HG02943 (cell line): Measurements from ENCODE around the gene CAV3.

Source experiments
- ATAC-seq: cut with Tn5 transposase; IDR thresholded peaks from one replicate; pipeline ENCODE4 v1.9.1; 2021; ENCODE audit warnings: mild to moderate bottlenecking, low read depth, moderate library complexity; ENCODE audit not compliant: unreplicated experiment

Gene CAV3

DNA sequence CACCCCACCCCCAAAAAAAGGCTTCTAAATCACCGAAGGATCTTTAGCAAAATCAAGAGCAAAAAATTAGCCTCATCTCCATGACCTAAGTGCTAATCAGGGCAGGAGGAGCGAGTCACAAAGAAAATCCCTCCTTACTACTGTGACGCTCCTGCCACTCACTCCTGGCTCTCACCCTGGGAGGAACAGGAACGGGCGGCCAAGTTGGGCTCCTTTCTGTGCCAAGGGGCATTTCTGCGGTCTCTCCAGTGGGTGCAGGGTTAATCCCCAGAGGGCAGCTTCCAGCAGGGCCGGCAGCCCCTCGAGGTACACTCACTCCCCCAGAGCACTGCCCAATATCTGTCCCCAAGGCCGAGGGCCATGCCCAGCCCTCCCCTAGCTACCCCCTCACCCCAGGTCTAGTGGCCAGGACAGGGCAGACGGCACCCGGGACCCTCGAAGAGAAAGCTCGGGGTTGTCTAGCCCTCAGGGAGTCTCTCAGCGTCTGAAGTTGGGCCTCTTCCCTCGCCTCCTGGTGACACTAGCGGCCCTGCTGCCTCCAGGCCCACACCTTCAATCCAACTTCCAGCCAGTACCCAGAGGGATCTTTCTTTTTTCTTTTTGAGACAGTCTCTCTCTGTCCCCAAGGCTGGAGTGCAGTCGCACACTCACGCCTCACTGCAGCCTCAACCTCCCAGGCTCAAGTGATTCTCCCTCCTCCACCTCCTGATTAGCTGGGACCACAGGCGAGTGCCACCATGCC lies 706 bp downstream of the CAV3 start:
- no peak for ATAC-seq

DNA sequence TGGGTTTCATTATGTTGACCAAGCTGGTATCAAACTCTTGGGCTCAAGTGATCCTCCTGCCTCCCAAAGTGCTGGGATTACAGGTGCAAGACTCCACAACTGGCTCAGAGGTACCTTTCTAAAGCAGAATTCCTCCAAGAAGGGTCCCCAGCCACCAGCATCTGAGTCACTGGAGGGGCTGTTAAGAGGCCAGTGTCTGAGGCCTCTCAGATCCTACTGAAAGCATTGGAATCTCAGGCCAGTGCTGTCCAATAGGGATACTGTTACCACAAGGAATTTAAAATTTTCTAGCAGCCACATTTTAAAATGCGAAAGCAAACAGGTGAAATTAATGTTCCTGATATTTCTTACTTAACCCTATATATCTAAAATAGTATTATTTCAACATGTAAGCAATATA lies 1.3 kb downstream of the CAV3 start:
- no peak for ATAC-seq

- ATAC-seq: no peak
These were observed 2.8 kb downstream of the CAV3 start for GRCh38 chr3:8736436-8736835.

DNA sequence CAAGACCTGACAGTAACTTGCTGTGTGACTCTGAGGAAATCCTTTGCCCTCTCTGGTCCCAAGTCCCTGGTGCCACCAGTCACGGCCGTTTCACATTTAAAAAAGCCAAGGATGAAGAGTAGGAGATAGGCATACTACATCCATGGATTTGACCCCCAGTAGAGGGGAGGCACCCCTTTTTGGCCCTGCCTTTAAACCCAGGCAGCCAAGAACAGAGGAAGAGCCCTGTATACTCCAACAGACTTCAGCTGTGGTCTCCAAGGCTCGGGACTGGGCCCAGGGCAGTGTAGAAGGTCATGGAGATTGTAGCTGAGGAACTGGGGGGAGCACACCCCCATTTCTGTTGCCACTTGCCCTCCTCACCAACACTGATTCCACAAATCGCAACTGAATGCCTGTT lies 3.7 kb downstream of the CAV3 start:
- no peak for ATAC-seq

- no peak for ATAC-seq
These were observed 4.2 kb downstream of the CAV3 start for GRCh38 chr3:8737823-8738222.

DNA sequence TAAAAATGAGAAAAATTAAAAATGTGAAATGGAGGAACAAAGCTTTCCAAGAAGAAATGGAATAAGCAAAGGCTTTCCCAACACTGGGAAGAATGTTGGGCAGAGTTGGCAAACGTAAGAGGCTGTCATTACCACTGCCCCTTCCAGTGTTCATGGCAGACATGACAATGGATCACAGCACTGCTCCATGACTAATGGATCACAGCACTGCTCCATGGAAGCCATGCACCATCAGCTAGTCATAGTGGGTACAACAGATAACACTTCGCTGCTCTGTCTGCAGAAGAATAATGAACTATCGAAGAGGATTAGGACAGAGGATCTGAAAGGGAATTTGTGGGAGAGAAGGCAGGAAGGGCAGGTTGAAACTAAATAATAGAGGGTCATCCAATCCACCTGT lies 5.0 kb downstream of the CAV3 start:
- no peak for ATAC-seq

- no peak for ATAC-seq
These were observed 6.3 kb downstream of the CAV3 start for GRCh38 chr3:8739757-8740504.

- no peak for ATAC-seq
These were observed 8.1 kb downstream of the CAV3 start for GRCh38 chr3:8741581-8742261.

DNA sequence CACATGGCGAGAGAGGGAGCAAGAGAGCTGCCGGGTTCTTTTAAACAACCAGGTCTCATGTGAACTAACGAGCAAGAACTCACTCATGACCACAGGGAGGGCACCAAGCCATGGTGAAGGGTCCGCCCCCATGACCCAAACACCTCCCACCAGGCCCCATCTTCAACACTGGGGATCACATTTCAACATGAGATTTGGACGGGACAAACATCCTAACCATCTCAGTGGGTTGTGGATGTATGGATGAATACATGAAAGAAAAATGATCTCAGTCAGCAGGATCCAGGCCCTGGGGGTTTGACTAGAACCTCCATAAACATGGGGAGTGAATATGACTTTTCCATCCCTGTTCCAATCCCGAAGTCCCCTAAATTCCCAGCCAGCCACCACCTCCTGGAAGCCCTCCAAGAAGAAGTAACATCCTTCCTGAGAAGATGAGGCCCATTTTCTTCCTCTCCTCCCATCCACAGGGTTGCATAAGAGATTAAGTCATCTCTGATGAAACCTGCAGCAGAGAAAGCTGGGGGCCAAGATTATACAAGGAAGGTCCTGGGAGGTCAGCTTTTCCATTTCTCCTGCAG lies 9.5 kb downstream of the CAV3 start:
- no peak for ATAC-seq

- no peak for ATAC-seq
These were observed 10.3 kb downstream of the CAV3 start for GRCh38 chr3:8743911-8744310.

DNA sequence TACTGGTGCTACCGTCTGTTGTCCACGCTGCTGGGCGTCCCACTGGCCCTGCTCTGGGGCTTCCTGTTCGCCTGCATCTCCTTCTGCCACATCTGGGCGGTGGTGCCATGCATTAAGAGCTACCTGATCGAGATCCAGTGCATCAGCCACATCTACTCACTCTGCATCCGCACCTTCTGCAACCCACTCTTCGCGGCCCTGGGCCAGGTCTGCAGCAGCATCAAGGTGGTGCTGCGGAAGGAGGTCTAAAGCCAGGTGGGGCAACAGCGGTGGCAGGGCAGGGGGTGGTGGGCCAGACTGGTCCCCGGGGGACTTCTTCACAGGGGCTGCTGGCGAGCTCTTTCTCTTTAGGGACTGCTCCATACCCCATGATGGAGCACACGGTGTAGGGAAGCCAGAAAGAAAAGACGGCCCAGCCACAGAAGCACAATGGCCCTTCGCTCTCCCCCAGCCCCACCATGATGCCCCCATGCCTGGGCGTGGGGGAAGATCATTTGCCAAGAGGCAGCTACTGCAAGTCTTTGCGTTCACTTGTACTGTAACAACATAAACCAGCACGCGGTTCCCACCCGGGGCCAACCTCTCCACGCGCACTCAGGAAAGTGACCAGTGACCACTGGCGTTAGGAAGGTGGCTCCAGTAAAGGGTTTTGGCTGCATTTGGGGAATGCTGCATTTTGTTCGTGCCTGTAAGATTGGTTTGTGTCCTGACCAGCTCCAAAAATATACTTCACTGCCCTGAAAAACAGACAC lies 12.2 kb downstream of the CAV3 start:
- ATAC-seq: no peak

DNA sequence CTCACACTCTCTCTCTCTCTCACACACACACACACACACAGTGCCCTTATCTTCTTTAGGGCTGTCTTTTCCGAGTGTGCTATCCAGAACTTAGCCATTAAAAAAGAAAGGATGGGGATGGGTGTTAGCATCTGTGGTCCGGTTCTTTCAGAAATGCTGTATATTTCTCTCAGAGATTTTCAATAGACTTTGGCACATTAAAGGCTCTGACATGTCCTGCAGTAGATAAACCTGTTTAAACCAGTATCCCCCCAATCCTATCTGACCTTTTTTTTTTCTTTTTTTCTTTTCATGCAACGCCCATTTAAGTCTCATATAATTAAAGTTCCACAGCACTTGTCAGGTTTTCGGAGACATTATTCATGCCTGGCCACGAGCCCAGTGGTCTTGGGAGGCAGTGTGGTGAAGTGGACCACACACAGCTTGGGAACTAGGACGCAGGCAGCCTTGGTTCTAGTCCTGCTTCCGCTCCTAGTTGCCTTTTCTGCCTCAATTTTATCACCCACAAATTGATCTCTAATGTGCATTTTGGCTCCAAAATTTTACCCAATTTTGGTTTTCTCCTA lies 13.3 kb downstream of the CAV3 start:
- ATAC-seq: no peak

DNA sequence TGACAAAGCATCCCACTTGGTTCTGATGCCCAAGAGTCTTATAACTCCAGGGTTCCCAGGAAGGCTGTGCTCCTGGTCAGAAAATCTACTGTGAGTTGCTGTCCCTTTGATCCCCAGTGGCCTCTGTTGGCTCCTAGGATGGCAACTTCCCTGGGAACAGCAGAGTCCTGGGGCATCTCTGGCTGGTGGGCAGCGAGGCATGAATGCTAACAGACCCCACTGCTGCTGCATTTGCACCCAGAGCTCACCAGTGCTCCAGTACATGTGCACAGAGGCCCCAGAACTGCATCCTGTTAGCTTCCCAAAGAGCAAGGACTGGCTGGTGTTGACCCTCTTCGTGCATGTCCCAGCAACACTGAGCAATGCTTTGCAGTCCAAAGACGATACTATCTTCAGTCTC lies 15.7 kb downstream of the CAV3 start:
- no peak for ATAC-seq

DNA sequence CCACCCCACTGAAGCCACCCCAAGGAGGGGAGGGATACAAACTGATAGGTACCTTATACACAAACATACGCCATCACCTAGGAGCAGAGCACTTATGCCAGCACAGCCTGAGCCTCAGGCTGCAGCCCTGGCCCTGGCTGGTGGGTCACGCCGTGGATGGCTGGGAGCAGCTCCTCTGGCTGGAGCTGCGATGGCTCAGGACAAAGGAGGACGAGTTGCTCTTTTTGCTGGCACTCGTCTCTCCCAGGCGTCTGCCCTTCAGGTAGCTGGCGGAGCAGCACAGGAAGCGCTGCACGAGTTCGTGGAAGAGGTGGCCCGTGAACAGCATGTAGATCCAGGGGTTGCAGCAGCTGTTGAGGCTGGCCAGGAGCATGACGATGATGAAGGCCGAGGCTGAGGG lies 19.2 kb downstream of the CAV3 start:
- no peak for ATAC-seq

GRCh38 chr3:8755097-8755496 lies 21.5 kb downstream of the CAV3 start:
- no peak for ATAC-seq

GRCh38 chr3:8755564-8756237 lies 22.1 kb downstream of the CAV3 start:
- ATAC-seq: no peak

GRCh38 chr3:8756671-8757070 lies 23.1 kb downstream of the CAV3 start:
- no peak for ATAC-seq

DNA sequence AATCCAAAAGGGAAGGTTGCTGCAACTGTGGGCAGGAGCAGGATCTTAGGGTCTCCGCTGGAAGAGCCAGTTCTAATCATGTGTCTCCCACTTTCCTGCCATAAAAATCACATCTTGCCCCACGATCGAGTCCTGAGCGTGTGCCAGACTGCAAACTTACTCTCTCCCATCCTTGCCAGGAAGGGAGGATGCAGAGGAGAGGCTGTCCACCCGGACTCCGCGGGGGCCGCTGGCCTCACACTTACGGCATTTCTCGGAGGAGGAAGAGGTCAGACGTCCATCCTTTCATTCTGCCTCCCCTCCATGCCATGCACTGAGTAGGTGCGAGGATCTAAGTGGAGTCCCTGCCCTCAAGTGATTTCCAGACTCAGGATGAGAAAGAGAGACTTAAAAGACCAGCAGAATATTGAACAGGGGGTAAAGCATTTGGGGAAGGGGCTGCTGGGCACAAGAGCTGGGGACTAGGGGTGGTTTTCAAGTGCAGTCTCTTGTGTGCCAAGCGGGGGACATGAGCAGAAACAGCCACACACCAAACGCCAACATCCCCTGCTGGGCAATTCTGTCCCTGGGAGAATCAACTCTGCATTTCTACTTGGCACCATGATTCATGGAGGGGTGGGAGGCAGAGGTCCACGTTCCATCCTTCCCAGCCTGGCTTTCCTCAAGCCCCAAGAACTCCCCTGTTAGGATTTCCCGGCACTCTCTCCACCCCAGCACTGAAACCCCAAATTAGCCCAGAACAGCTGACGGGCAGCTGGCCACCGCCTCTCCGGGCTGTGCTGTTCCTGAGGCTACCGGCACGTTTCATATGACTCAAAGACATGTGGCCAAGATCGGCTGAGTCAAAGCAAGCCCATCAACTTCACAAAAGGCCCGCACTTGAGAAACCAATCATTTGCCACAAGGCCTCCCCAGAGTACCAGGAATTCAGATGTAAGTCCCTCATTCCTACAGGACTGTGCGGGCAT lies 24.2 kb downstream of the CAV3 start:
- no peak for ATAC-seq
